ENCODE results near the gene POLR2L. TPM values are rescaled to one million over a fixed set of nuclear protein-coding genes. Genes with fewer than 3 reads are reported as not detected.

The POLR2L gene
- total RNA-seq, 1 donor from 2014 or later, result 127 TPM

DNA sequence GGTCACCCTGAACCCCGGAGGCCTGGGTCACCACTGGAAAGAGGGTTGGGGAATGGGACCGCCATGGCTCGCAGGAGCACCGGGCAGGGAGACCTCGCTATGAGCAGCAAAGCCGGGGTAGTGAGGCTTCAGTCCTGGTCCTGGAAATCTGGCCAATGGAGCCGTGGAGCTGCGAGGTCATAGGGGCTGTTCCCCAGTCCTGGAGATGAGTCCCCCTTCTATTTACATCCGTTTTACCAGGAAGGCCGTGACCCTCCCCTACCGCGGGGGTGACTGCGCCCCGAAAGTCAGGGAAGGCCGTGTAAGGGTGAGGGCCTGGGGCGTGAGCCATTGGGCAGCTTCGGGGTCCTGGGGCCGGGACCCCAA, 37.7 kb downstream of the POLR2L start:
- H3K27me3 ChIP-seq (ENCODE audit: low read depth), result no peaks in the 10 kb centered on the region
- intact Hi-C loops (cut with DNase I), result no loop called here
- ATAC-seq (no peak), DNase-seq (no peak)
- peak overlapping the region; percentile 93 for H3K27ac ChIP-seq
- TF ChIP-seq, protein P1, sequence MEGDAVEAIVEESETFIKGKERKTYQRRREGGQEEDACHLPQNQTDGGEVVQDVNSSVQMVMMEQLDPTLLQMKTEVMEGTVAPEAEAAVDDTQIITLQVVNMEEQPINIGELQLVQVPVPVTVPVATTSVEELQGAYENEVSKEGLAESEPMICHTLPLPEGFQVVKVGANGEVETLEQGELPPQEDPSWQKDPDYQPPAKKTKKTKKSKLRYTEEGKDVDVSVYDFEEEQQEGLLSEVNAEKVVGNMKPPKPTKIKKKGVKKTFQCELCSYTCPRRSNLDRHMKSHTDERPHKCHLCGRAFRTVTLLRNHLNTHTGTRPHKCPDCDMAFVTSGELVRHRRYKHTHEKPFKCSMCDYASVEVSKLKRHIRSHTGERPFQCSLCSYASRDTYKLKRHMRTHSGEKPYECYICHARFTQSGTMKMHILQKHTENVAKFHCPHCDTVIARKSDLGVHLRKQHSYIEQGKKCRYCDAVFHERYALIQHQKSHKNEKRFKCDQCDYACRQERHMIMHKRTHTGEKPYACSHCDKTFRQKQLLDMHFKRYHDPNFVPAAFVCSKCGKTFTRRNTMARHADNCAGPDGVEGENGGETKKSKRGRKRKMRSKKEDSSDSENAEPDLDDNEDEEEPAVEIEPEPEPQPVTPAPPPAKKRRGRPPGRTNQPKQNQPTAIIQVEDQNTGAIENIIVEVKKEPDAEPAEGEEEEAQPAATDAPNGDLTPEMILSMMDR (IDR thresholded peaks at IDR 0.05), result no peak
- peaks cover 34% of the 10 kb centered on the region for H3K4me1 ChIP-seq
- no peaks in the 10 kb centered on the region for H3K9me3 ChIP-seq
- H3K4me3 ChIP-seq, result peak overlapping the region; percentile 79
- peaks cover 28% of the 10 kb centered on the region for H3K36me3 ChIP-seq

DNA sequence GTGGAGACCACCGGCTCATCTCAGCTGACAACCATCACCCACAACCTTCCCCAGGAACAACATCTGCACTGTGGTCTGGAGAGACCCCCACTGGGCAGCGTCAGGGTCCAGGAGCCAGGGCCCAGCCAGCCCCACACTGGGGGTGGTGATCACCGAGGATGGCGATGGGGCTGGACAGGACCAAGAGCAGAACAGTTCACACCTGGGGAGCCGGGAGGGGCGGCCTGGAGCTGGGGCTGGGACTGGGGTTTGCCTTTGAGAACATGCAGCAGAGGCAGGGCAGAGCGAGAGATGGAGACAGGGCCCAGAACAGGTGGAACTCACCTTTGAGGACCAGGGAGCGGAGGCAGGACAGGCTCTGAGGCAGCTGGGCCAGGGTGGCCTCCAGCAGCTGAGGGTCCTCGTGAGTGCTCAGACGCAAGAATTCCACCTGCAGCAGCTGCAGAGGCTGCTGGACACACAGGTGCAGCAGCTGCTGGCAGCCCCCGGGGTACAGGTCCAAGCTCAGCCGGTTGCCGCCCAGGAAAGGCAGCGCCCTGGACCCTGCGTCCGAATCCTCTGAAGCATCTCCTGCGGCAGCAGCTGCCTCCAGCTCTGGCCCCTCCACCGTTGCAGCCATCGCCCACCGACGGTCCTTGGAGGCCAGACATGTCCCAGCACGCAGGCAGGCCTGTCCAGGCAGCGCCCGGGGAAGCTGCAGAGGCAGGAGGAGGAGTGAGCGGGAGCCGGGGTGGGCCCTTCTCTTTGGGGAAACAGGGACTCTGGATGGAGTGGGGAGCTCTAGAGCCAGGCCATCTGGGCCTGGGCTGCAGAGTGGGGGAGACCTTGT, 38.3 kb downstream of the POLR2L start:
- TF ChIP-seq, protein P1 (IDR thresholded peaks at IDR 0.05), result no peak
- Histone ChIP-seq H3K27me3 (ENCODE audit: low read depth) (no peaks in the 10 kb centered on the region), H3K4me3 (peak overlapping the region; percentile 79), H3K27ac (peak overlapping the region; percentile 93), H3K4me1 (peaks cover 33% of the 10 kb centered on the region), H3K36me3 (peaks cover 34% of the 10 kb centered on the region), H3K9me3 (no peaks in the 10 kb centered on the region)
- DNase-seq, result no peak
- ATAC-seq, result no peak
- intact Hi-C loops (cut with DNase I), result no loop called here

DNA sequence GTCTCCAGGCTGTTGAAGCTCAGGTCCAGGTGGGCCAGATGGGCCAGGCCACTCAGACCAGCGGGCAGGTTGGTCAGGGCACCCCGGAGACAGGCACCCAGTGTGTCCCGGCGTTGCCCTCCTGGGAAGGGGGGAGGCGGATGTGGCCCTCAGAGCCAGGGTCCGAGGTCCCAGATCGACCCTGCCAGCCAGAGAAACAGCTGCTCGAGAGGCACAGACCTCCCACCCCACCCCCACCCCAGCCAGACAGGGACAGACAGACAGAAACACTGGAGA, 38.9 kb downstream of the POLR2L start:
- intact Hi-C loops (cut with DNase I), result no loop called here
- Histone ChIP-seq H3K27me3 (ENCODE audit: low read depth) (no peaks in the 10 kb centered on the region), H3K4me3 (no peak overlapping the region), H3K9me3 (no peaks in the 10 kb centered on the region), H3K27ac (no peak overlapping the region), H3K4me1 (peaks cover 30% of the 10 kb centered on the region), H3K36me3 (peaks cover 35% of the 10 kb centered on the region)
- TF ChIP-seq, protein P1 (IDR thresholded peaks at IDR 0.05), result no peak
- ATAC-seq (no peak), DNase-seq (no peak)

DNA sequence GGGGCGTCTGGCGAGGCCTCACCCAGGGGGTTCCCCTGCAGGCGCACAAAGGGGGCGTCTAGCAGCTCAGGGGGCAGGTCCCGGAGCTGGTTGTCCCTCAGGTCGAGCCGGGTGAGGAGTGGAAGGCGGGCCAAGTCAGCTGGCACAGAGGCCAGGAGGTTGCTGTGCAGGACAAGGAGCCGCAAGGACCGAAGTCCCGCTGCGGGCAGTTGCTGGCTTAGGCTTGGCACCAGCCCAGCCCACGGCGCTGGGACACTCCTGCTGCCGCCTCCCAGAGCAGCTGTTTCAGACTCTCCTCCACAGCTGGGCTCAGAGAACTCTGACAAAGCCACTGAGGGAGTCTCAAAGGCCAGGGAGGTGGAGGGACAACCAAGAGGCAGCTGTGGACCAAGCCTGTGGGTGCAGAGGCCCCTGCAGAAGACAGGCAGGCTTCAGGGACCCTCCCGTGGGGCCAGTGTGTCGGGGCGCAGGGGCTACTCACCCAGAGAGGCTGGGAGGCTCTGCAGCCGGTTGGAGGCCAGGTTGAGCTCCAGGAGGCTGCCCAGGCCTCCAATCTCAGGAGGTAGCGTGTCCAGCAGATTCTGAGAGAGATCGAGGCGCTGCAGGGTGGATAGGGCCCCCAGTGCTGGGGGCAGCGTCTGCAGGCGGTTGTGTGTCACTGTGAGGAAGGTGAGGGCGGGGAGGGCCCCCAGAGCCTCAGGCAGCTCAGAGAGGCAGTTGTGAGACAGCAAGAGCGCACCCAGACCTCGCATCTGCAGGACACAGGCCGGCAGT, 39.4 kb downstream of the POLR2L start:
- Histone ChIP-seq H3K27ac (no peak overlapping the region), H3K9me3 (no peaks in the 10 kb centered on the region), H3K4me1 (peaks cover 27% of the 10 kb centered on the region), H3K36me3 (peaks cover 35% of the 10 kb centered on the region), H3K27me3 (ENCODE audit: low read depth) (no peaks in the 10 kb centered on the region), H3K4me3 (no peak overlapping the region)
- DNase-seq (no peak), ATAC-seq (no peak)
- TF ChIP-seq, protein P1 (IDR thresholded peaks at IDR 0.05), result no peak
- intact Hi-C loops (cut with DNase I), result no loop called here

DNA sequence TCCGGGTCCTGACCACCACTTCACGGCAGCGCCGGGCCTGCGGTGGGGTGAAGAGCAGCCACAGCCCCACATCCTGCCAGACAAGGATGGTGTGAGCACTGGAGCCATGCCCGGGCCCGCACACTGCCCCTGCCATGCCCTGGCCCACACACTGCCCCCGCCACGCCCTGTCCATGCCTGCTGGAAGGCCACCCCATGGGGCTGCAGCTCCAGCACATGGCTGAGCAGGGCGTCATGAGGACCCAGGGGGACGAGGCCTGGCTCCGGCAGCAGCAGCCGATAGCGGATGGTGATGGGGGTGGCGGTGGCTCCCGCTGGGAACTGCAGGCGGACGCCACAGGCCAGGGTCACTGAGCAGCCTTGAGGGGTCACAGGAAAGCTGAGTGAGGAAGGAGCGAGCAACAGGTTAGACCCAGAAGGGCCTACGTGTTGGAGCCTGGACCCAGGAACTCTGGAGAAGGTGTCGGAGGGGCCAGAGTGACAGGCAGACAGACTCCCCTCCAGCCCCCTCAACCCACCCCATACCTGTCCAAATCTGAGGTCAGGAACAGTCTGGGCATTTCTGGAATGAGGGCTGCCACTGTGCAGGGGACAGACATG, 40.2 kb downstream of the POLR2L start:
- no peaks in the 10 kb centered on the region for H3K27me3 ChIP-seq (ENCODE audit: low read depth)
- H3K4me3 ChIP-seq, result no peak overlapping the region
- H3K36me3 ChIP-seq, result peaks cover 35% of the 10 kb centered on the region
- no peak overlapping the region for H3K27ac ChIP-seq
- H3K4me1 ChIP-seq, result peaks cover 33% of the 10 kb centered on the region
- TF ChIP-seq, protein P1 (IDR thresholded peaks at IDR 0.05), result no peak
- no peaks in the 10 kb centered on the region for H3K9me3 ChIP-seq
- intact Hi-C loops (cut with DNase I), result no loop called here
- DNase-seq (no peak), ATAC-seq (no peak)

Data from lower lobe of right lung (tissue), 2 donors.